Esophagus squamous epithelium (tissue), 5 donors: Measurements from ENCODE around the gene ZFAND5. TPM values are rescaled to one million over a fixed set of nuclear protein-coding genes. Genes with fewer than 3 reads are reported as not detected.
A peak's percentile ranks its signal among the peaks of the same experiment; 100 is the strongest.

Experiments used
- DNase-seq: peaks from one replicate; lab custom pipeline; 2025; lab: John Stamatoyannopoulos, UW
- H3K27ac ChIP-seq, 4 donors: fragments of 200-600 bp; sonication (generic); one replicate each; pipeline ENCODE4 v1.5.1; 2016 to 2019; ENCODE audit warnings: mild to moderate bottlenecking in 1 of 4
- H3K27me3 ChIP-seq, 4 donors: fragments of 200-600 bp; sonication (generic); 1 replicate in 3 of 4; 2 replicates in 1 of 4; pipeline versions ENCODE4 v1.5.1 to v1.6.0; 2017 to 2021; ENCODE audit warnings: antibody characterized with exemption in 1 of 4
- H3K36me3 ChIP-seq, 3 donors: fragments of 200-600 bp; sonication (generic); one replicate each; pipeline ENCODE4 v1.5.1; 2016 to 2019
- H3K4me1 ChIP-seq, 3 donors: fragments of 200-600 bp; sonication (generic); one replicate each; pipeline ENCODE4 v1.5.1; 2017 to 2019
- H3K4me3 ChIP-seq, 4 donors: fragments of 200-600 bp; sonication (generic); 1 replicate in 3 of 4; 2 replicates in 1 of 4; pipeline ENCODE4 v1.5.1; 2016 to 2019; ENCODE audit warnings: mild to moderate bottlenecking in 2 of 4, moderate library complexity in 1 of 4
- H3K9me3 ChIP-seq, 3 donors: fragments of 200-600 bp; sonication (generic); one replicate each; pipeline ENCODE4 v1.5.1; 2016 to 2019
- POLR2A ChIP-seq, 4 donors: fragments of 450-650 bp; IDR thresholded peaks; one replicate each; pipeline ENCODE4 v1.6.1; 2017; ENCODE audit warnings: antibody characterized with exemption in 4 of 4, mild to moderate bottlenecking in 4 of 4, moderate library complexity in 3 of 4
- WGBS, 2 donors: methylation state at CpG; one replicate each; pipeline ENCODE4 v1.1.5; 2018; 5-methylcytosine and 5-hydroxymethylcytosine counted together
- intact Hi-C: fragments of 100-400 bp; cut with DNase I; formaldehyde crosslinking; loops from one replicate; pipeline ENCODE4 v1.15.0; 2022
- total RNA-seq, 4 donors: library from RNA; depleted of rRNA; stranded (reverse); fragments of >200 nt; gene quantifications; one replicate each; pipeline ENCODE4 v1.1.0, GENCODE V29; 2016
- TF ChIP-seq, protein P1 (sequence below), 6 experiments: fragments of 450-650 bp in 4 of 6; fragments of 200-600 bp in 2 of 6; sonication (generic) in 2 of 6; IDR thresholded peaks; one replicate each; pipeline ENCODE4 v1.5.1; 2016 to 2019; ENCODE audit warnings: antibody characterized with exemption in 6 of 6, mild to moderate bottlenecking in 4 of 6, moderate library complexity in 4 of 6
- donor health status: DM: yes; HTN: yes; CAD: no.

ZFAND5 gene, protein sequence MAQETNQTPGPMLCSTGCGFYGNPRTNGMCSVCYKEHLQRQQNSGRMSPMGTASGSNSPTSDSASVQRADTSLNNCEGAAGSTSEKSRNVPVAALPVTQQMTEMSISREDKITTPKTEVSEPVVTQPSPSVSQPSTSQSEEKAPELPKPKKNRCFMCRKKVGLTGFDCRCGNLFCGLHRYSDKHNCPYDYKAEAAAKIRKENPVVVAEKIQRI
- 100 to 1,000 TPM in 1 of 4 donors, 10 to 100 TPM in 3; 89.1 to 203 (median 92.0) TPM for total RNA-seq

DNA sequence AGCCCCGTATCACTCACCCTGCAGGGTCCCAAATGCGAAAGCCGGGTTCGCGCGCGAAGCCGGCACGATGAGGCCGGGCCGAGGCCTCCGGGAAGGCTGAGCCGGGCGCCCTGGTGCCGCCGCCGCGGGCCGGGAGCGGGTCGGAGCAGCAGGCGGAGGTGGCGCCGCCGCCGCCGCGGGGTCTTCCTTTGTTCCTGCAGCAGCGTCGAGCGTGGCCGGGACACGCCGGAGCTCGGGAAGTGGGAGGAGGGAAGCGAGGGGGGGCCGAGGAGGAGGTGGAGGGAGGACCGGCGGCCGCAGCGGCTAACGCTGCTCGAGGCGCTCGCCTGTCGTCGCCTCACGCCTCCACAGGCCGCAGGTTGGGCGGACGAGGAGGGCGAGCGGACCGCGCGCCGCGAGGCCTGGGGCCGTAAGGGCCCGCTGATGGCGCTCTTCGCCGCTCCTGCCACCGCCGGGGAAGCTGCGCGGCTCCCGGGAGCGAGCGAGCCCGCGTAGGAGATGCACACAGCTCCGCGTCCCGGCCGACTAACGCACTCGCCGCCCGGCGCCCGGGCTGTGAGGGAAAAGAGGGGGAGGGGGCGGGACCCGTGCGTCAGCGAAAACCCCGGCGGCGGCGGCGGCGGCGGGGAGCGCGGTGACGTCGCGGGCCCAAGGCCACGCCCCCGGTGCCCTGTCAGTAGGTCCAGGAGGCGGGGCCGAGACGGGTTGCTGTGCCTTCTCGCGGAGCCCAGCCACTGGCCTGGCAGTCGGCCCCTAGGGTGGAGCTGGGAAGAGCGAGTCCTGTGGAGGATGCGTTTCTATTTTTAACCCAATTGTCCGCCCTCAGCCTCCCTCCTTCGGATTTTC, at the start of gene ZFAND5:
Gene ZFAND5 (minus strand): TSS at position 530 of the 846 bp plus-strand sequence. CDS start 4,430 bp downstream, outside the sequence.
- peak; percentile 95 to 100 (median 100) for TF ChIP-seq POLR2A (IDR thresholded peaks at IDR 0.05)
- TF ChIP-seq, protein P1, sequence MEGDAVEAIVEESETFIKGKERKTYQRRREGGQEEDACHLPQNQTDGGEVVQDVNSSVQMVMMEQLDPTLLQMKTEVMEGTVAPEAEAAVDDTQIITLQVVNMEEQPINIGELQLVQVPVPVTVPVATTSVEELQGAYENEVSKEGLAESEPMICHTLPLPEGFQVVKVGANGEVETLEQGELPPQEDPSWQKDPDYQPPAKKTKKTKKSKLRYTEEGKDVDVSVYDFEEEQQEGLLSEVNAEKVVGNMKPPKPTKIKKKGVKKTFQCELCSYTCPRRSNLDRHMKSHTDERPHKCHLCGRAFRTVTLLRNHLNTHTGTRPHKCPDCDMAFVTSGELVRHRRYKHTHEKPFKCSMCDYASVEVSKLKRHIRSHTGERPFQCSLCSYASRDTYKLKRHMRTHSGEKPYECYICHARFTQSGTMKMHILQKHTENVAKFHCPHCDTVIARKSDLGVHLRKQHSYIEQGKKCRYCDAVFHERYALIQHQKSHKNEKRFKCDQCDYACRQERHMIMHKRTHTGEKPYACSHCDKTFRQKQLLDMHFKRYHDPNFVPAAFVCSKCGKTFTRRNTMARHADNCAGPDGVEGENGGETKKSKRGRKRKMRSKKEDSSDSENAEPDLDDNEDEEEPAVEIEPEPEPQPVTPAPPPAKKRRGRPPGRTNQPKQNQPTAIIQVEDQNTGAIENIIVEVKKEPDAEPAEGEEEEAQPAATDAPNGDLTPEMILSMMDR (IDR thresholded peaks at IDR 0.05) = peak in 2 of 6 experiments; percentile 26 to 29
- Histone ChIP-seq H3K36me3 (peaks cover 0 to 15% (median 0%) of the 10 kb centered on the region in 3 donors), H3K27me3 (peaks cover 0 to 3% (median 0%) of the 10 kb centered on the region in 4 donors), H3K9me3 (no peaks in the 10 kb centered on the region), H3K27ac (peak within 1 kb of the TSS; percentile 100), H3K4me3 (peak within 1 kb of the TSS; percentile 63 to 97 (median 91)), H3K4me1 (peaks cover 4 to 52% (median 18%) of the 10 kb centered on the region in 3 donors)
- 0% methylated on average over 6 to 29 of the region's 110 CpGs for WGBS, 2 donors
- intact Hi-C loops = loop anchor here (5.0 kb wide), 1 partner anchor 227 kb away; no protein-coding TSS in a partner anchor
- peak; percentile 81 for DNase-seq

DNA sequence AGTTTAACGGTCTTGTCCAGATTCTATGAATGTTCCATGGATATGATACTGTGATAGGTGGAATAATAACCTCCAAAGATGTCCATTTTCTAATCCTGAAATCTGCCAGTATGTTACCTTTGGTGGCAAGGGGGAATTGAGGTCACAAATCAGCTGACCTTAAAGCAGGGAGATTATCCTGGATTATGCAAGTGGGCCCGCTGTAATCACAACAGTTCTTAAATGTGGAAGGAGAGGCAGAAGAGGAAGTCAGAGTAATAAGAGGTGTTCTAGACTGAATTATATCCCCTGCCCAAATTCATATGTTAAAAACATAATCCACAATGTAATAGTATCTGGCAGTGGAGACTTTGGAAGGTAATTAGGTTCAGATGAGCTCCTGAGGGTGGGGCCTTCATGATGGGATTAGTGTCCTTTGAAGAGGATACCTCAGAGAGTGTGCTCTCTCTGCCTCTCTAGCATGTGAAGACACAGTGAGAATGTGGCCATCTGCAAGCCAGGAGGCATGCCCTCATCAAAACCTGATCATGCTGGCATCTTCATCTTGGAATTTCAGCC, 47.6 kb upstream of the ZFAND5 start:
- no peaks in the 10 kb centered on the region for H3K9me3 ChIP-seq
- no peak for TF ChIP-seq POLR2A (IDR thresholded peaks at IDR 0.05)
- TF ChIP-seq, protein P1 (IDR thresholded peaks at IDR 0.05) = no peak
- WGBS, 2 donors = 85 to 88% methylated on average over 2 of the region's 2 CpGs

DNA sequence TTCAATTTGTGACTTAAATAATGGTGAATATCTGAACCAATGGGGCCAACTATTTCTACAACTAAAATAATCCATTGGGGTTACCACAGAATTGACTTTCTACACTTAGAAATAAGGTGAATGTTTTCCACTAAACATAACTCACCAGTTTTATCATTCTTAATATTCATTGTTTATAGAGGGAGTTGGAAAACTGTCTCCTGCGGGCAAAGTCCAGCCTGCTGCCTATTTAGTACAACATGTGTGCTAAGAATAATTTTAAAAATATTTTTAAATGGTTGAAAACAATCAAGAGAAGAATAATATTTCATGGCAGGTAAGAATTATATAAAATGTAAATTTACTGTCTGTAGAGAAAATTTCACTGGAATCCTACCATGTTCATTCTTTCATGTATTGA, 45.2 kb upstream of the ZFAND5 start:
- intact Hi-C loops = no loop called here
- DNase-seq = no peak
- no peaks in the 10 kb centered on the region for H3K9me3 ChIP-seq
- 97 to 100% methylated on average over 1 of the region's 1 CpG for WGBS, 2 donors
- no peaks in the 10 kb centered on the region for H3K4me1 ChIP-seq
- no peak overlapping the region for H3K4me3 ChIP-seq
- no peak overlapping the region for H3K27ac ChIP-seq
- TF ChIP-seq, protein P1 (IDR thresholded peaks at IDR 0.05) = no peak
- TF ChIP-seq POLR2A (IDR thresholded peaks at IDR 0.05) = no peak
- H3K36me3 ChIP-seq = no peaks in the 10 kb centered on the region
- H3K27me3 ChIP-seq = no peaks in the 10 kb centered on the region

More for the DNA sequence above, 47.6 kb upstream of the ZFAND5 start:
- intact Hi-C loops = no loop called here
- DNase-seq = no peak
- Histone ChIP-seq H3K27me3 (no peaks in the 10 kb centered on the region), H3K4me1 (no peaks in the 10 kb centered on the region), H3K27ac (no peak overlapping the region), H3K4me3 (no peak overlapping the region), H3K36me3 (no peaks in the 10 kb centered on the region)

DNA sequence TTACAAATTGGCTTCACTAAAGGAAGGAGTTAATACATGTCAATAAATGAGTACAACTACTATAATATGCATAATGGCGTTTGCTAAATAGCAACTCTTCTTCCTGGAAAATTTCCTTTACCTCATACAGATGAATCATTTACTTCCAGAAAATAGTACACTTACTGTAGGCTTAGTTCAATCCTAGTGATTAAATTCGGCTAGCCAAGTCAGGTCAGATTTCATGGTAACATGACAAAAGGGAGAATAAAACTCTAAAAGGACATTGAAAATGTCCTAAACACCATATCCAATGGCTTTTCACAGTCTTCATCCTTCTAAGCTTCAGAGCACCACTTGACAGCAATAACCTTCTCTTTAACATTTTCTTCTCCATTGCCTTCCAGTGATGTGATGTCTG, 42.1 kb upstream of the ZFAND5 start:
- peak overlapping the region in 2 of 4 donors; percentile 33 to 34 for H3K27ac ChIP-seq
- no peaks in the 10 kb centered on the region for H3K27me3 ChIP-seq
- no peak for TF ChIP-seq POLR2A (IDR thresholded peaks at IDR 0.05)
- TF ChIP-seq, protein P1 (IDR thresholded peaks at IDR 0.05) = no peak
- no peak overlapping the region for H3K4me3 ChIP-seq
- no peaks in the 10 kb centered on the region for H3K4me1 ChIP-seq
- WGBS, 2 donors = 18 to 44% methylated on average over 2 of the region's 2 CpGs
- no peaks in the 10 kb centered on the region for H3K36me3 ChIP-seq
- H3K9me3 ChIP-seq = no peaks in the 10 kb centered on the region
- DNase-seq = no peak
- intact Hi-C loops = no loop called here
